Gastroesophageal sphincter (tissue), 4 donors: Measurements from ENCODE around the gene OR2L3. TPM values are rescaled to one million over a fixed set of nuclear protein-coding genes. Genes with fewer than 3 reads are reported as not detected.

Source experiments
- ATAC-seq: fragments of 150-250 bp; one replicate; pipeline ENCODE4 v1.9.1; 2016; ENCODE audit warnings: mild to moderate bottlenecking, moderate library complexity
- H3K27ac ChIP-seq, 4 donors: fragments of 200-600 bp; sonication (generic) in 3 of 4; 1 replicate in 3 of 4; 2 replicates in 1 of 4; pipeline ENCODE4 v1.5.1; 2016 to 2019
- H3K27me3 ChIP-seq: fragments of 200-600 bp; sonication (generic); one replicate; pipeline ENCODE4 v1.5.1; 2019
- H3K36me3 ChIP-seq, 2 donors: fragments of 200-600 bp; sonication (generic); one replicate each; pipeline ENCODE4 v1.5.1; 2019; ENCODE audit warnings: control low read depth in 1 of 2
- H3K4me1 ChIP-seq, 3 donors: fragments of 200-600 bp; sonication (generic); 1 replicate in 2 of 3; 2 replicates in 1 of 3; pipeline ENCODE4 v1.5.1; 2016 to 2019; ENCODE audit warnings: control low read depth in 2 of 3
- H3K4me3 ChIP-seq, 2 donors: fragments of 200-600 bp; sonication (generic); one replicate each; pipeline ENCODE4 v1.5.1; 2019; ENCODE audit warnings: mild to moderate bottlenecking in 1 of 2, moderate library complexity in 1 of 2
- H3K9me3 ChIP-seq, 3 donors: fragments of 200-600 bp; sonication (generic); one replicate each; pipeline ENCODE4 v1.5.1; 2017 to 2019; ENCODE audit warnings: control low read depth in 2 of 3
- EP300 ChIP-seq: sonication (generic); formaldehyde crosslinking; IDR thresholded peaks from one replicate; pipeline ENCODE4 v1.6.1; 2017; ENCODE audit warnings: antibody characterized with exemption, mild to moderate bottlenecking
- POLR2A ChIP-seq, 2 donors: fragments of 450-650 bp; IDR thresholded peaks; one replicate each; pipeline ENCODE4 v1.6.1; 2017; ENCODE audit warnings: antibody characterized with exemption in 2 of 2, mild to moderate bottlenecking in 2 of 2, moderate library complexity in 1 of 2
- POLR2AphosphoS5 ChIP-seq: sonication (generic); formaldehyde crosslinking; IDR thresholded peaks from one replicate; pipeline ENCODE4 v1.6.1; 2017; ENCODE audit warnings: antibody characterized with exemption
- WGBS, 2 donors: methylation state at CpG; one replicate each; pipeline ENCODE4 v1.1.5; 2018; ENCODE audit warnings: low coverage in 1 of 2; 5-methylcytosine and 5-hydroxymethylcytosine counted together
- total RNA-seq, 4 donors: library from RNA; depleted of rRNA; stranded (reverse); fragments of >200 nt; gene quantifications; one replicate each; pipeline ENCODE4 v1.1.0, GENCODE V29; 2016
- TF ChIP-seq, protein P1 (sequence below), 4 experiments: fragments of 200-600 bp in 2 of 4; fragments of 450-650 bp in 2 of 4; sonication (generic) in 1 of 4; IDR thresholded peaks; one replicate each; pipeline ENCODE4 v1.5.1; 2017 to 2019; ENCODE audit warnings: antibody characterized with exemption in 4 of 4, mild to moderate bottlenecking in 2 of 4, moderate library complexity in 2 of 4

The OR2L3 gene
- total RNA-seq, 4 donors from 2014 or later: not detected

DNA sequence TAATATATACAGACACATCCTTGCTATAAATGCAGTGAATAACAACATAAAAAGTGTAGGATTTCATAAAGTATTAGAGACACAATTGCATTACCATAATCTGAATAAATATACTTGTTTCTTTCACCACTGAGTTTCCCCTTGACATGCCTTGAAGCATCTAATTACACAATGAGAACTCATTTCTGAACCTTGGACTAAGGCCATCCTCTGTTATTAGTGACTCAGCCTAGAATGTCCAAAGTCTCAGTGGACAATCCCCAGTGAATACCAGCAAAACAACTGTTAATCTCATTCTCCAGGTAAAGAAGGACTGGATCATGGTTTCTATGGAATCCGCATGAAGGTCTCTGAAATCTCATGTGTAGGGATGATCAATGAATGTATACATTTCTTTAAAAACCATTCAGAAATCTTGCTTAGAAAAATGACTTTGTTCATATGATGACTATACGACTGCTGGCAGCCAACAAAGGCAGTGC is 33.4 kb upstream of the OR2L3 start, which contains the start of gene OR2L5:
Gene OR2L5, plus strand, starts transcription at position 432 of the 482 bp plus-strand sequence. CDS start 8,288 bp downstream, outside the sequence.
- Histone ChIP-seq H3K9me3 (peaks cover 0 to 30% (median 0%) of the 10 kb centered on the region in 3 donors), H3K4me1 (no peaks in the 10 kb centered on the region), H3K27ac (no peak within 1 kb of the TSS), H3K36me3 (no peaks in the 10 kb centered on the region), H3K4me3 (no peak within 1 kb of the TSS), H3K27me3 (no peaks in the 10 kb centered on the region)
- 92 to 100% methylated on average over 1 to 2 of the region's 2 CpGs for WGBS, 2 donors
- no peak for ATAC-seq
- TF ChIP-seq POLR2A (IDR thresholded peaks at IDR 0.05) (no peak), EP300 (no peak), POLR2AphosphoS5 (no peak)
- TF ChIP-seq, protein P1, sequence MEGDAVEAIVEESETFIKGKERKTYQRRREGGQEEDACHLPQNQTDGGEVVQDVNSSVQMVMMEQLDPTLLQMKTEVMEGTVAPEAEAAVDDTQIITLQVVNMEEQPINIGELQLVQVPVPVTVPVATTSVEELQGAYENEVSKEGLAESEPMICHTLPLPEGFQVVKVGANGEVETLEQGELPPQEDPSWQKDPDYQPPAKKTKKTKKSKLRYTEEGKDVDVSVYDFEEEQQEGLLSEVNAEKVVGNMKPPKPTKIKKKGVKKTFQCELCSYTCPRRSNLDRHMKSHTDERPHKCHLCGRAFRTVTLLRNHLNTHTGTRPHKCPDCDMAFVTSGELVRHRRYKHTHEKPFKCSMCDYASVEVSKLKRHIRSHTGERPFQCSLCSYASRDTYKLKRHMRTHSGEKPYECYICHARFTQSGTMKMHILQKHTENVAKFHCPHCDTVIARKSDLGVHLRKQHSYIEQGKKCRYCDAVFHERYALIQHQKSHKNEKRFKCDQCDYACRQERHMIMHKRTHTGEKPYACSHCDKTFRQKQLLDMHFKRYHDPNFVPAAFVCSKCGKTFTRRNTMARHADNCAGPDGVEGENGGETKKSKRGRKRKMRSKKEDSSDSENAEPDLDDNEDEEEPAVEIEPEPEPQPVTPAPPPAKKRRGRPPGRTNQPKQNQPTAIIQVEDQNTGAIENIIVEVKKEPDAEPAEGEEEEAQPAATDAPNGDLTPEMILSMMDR (IDR thresholded peaks at IDR 0.05): no peak

DNA sequence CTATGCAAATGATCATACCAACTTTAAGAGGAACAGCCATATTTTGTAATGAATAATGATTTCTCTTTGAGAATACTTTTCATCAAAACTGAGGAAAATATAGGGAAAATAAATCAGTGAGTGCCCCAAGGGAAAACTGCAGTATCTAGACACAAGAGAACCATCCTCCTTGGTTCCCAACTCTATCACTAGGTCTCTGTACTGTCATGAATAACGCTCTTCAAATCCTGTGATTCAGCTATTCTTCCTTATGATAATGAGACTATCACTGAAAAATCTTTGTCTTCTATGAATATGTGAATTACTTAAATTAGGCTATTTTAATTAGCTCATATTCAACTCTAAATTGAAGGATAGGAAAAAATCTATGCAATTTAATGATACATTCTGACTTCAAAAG is 30.8 kb upstream of the OR2L3 start:
- TF ChIP-seq EP300: no peak
- TF ChIP-seq POLR2A (IDR thresholded peaks at IDR 0.05): no peak
- TF ChIP-seq, protein P1 (IDR thresholded peaks at IDR 0.05): no peak
- no peak for TF ChIP-seq POLR2AphosphoS5
- Histone ChIP-seq H3K27ac (no peak overlapping the region), H3K9me3 (peaks cover 0 to 8% (median 0%) of the 10 kb centered on the region in 3 donors), H3K27me3 (no peaks in the 10 kb centered on the region), H3K4me3 (no peak overlapping the region), H3K4me1 (no peaks in the 10 kb centered on the region), H3K36me3 (no peaks in the 10 kb centered on the region)
- WGBS, 2 donors: 60 to 81% methylated on average over 1 of the region's 1 CpG
- ATAC-seq: no peak

GRCh38 chr1:248029770-248030169 is 16.9 kb upstream of the OR2L3 start, which contains the start of gene OR2L2:
OR2L2 (plus strand) TSS chr1:248030070; CDS start chr1:248038268, 8,198 bp downstream.
- no peak within 1 kb of the TSS for H3K4me3 ChIP-seq
- H3K4me1 ChIP-seq: no peaks in the 10 kb centered on the region
- 29 to 44% methylated on average over 2 of the region's 2 CpGs for WGBS, 2 donors
- peaks cover 0 to 24% (median 0%) of the 10 kb centered on the region in 3 donors for H3K9me3 ChIP-seq
- no peaks in the 10 kb centered on the region for H3K27me3 ChIP-seq
- no peaks in the 10 kb centered on the region for H3K36me3 ChIP-seq
- no peak for TF ChIP-seq POLR2A (IDR thresholded peaks at IDR 0.05)
- TF ChIP-seq, protein P1 (IDR thresholded peaks at IDR 0.05): no peak
- TF ChIP-seq POLR2AphosphoS5: no peak
- no peak for TF ChIP-seq EP300
- H3K27ac ChIP-seq: no peak within 1 kb of the TSS
- no peak for ATAC-seq

DNA sequence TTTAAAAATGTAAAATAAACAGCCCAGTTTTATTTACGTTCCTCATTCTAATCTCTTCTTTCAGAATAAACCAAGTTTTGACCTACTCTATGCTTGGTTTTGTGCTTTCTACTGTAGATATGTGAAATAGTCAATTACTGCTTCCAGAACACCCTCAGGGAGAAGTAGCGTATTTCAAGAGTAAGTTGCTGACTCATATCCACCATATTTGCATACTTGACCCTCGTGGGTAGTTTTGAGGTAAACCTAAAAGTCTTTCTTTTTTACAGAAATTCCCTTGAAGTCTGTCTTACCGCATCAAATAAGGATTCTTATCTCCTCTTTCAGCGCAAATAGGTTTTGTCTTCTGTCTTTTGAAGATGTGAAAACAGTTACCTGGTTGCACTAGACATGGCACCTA is 1.4 kb upstream of the OR2L3 start:
- no peak overlapping the region for H3K4me3 ChIP-seq
- WGBS, 2 donors: 68 to 70% methylated on average over 5 of the region's 5 CpGs
- no peaks in the 10 kb centered on the region for H3K27me3 ChIP-seq

DNA sequence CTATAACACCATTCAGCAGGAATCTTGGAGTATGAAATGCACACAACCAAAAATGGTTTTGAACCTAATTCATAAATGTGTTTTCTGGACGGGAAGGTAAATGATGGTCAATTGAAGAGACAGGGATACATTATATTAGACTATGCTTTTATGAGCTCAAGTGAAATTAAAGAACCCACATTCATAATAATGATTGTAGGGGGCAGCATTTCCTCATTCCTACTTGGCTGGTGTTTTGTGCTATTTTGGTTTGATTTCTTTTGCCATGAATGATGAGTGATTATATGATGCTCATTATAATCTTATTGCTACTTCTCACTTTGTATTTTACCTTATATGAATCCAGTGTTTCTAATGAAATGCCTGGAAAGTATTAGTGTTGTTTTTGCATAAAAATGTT is 372 bp downstream of the OR2L3 start:
- Histone ChIP-seq H3K4me3 (no peak overlapping the region), H3K36me3 (no peaks in the 10 kb centered on the region), H3K4me1 (no peaks in the 10 kb centered on the region), H3K27me3 (no peaks in the 10 kb centered on the region), H3K9me3 (no peaks in the 10 kb centered on the region), H3K27ac (no peak overlapping the region)
- TF ChIP-seq POLR2AphosphoS5 (no peak), POLR2A (IDR thresholded peaks at IDR 0.05) (no peak), EP300 (no peak)
- TF ChIP-seq, protein P1 (IDR thresholded peaks at IDR 0.05): no peak
- no peak for ATAC-seq
- WGBS, 2 donors: 75 to 90% methylated on average over 1 of the region's 1 CpG

More for the DNA sequence above, 1.4 kb upstream of the OR2L3 start:
- H3K36me3 ChIP-seq: no peaks in the 10 kb centered on the region
- H3K27ac ChIP-seq: no peak overlapping the region
- H3K9me3 ChIP-seq: no peaks in the 10 kb centered on the region
- ATAC-seq: no peak
- TF ChIP-seq POLR2AphosphoS5 (no peak), POLR2A (IDR thresholded peaks at IDR 0.05) (no peak), EP300 (no peak)
- TF ChIP-seq, protein P1 (IDR thresholded peaks at IDR 0.05): no peak
- H3K4me1 ChIP-seq: no peaks in the 10 kb centered on the region
